NCI-H1436 (cell line): Measurements from ENCODE around the gene ANXA10.
"Not testable (repeated sequence)": the region's sequence is repeated elsewhere in the genome, so short reads cannot be mapped to it uniquely, and the experiment has no call there.

ENCODE experiments used
- DNase-seq: peaks from one replicate; lab custom pipeline; 2025; lab: John Stamatoyannopoulos, UW

The ANXA10 gene, protein sequence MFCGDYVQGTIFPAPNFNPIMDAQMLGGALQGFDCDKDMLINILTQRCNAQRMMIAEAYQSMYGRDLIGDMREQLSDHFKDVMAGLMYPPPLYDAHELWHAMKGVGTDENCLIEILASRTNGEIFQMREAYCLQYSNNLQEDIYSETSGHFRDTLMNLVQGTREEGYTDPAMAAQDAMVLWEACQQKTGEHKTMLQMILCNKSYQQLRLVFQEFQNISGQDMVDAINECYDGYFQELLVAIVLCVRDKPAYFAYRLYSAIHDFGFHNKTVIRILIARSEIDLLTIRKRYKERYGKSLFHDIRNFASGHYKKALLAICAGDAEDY

GRCh38 chr4:168092176-168092712 is at the start of gene ANXA10:
Gene ANXA10, plus strand, starts transcription at chr4:168092537. Its CDS starts 164 bp downstream, at chr4:168092701.
- no peak for DNase-seq

- peak; percentile 11 for DNase-seq
Observed at GRCh38 chr4:168045354-168045753, 47.0 kb upstream of the ANXA10 start.

GRCh38 chr4:168050002-168050401 is 42.3 kb upstream of the ANXA10 start:
- DNase-seq = no peak

- no peak for DNase-seq
Observed at GRCh38 chr4:168051526-168051925, 40.8 kb upstream of the ANXA10 start.

GRCh38 chr4:168057412-168057811 is 34.9 kb upstream of the ANXA10 start:
- DNase-seq = no peak

DNA sequence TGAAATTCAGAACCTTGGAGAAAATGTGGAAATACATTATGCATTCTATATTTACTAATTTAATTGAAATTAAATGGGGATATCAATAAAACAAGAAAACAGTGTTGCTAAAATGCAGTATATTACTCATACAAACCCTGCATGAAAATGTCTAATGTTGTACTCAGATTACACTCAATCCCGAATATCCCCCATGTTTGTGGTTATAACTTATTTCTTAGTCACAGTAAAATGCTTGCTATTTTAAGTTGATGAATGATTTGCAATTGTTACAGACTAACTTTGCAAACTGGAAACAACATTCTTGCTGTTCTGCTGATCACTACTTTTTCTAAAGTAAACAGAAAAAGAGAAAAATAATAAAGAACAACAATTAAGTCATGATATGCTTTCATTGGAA is 33.1 kb upstream of the ANXA10 start:
- DNase-seq = no peak

DNA sequence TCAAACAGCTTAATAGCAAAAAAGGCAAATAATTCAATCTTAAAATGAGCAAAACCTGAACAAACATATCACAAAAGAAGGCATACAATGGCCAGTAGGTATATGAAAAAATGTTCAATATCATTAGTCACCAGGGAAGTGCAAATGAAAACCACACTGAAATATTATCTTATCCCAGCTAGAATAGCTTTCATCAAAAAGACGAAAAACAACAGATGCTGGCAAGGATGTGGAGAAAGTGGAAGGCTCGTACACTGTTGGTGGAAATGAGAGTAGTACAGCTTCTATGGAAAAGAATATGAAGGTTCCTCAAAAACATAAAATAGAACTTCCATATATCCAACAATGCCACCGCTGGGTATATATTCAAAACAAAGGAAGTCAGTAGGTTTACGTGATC is 29.3 kb upstream of the ANXA10 start:
- no peak for DNase-seq

- no peak for DNase-seq
Observed at GRCh38 chr4:168070903-168071302, 21.4 kb upstream of the ANXA10 start.

GRCh38 chr4:168071304-168071703 is 21.0 kb upstream of the ANXA10 start:
- DNase-seq = no peak

DNA sequence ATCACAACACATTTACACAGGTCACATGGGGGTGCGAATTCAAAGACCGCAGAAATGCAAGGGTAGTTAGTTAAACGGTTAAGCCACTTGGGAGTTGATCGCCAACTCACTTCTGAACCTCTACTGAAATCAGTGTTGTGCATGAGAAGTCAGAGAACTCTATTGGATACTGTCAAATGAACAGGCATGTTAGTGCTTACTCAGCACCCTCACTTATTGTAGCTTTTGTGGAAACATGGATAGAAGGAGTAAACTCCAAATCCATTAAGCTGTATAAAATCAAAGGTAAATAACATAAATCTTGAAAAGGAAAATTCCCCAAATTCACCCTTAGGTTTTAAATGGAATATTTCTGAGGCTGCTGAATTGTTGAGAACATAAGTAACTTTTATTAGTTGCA is 17.5 kb upstream of the ANXA10 start:
- DNase-seq = no peak

GRCh38 chr4:168076989-168077725 is 15.2 kb upstream of the ANXA10 start:
- DNase-seq = peak; percentile 56

- no peak for DNase-seq
Observed at GRCh38 chr4:168077726-168078239, 14.6 kb upstream of the ANXA10 start.

- DNase-seq = no peak
Observed at GRCh38 chr4:168082379-168082778, 10.0 kb upstream of the ANXA10 start.

DNA sequence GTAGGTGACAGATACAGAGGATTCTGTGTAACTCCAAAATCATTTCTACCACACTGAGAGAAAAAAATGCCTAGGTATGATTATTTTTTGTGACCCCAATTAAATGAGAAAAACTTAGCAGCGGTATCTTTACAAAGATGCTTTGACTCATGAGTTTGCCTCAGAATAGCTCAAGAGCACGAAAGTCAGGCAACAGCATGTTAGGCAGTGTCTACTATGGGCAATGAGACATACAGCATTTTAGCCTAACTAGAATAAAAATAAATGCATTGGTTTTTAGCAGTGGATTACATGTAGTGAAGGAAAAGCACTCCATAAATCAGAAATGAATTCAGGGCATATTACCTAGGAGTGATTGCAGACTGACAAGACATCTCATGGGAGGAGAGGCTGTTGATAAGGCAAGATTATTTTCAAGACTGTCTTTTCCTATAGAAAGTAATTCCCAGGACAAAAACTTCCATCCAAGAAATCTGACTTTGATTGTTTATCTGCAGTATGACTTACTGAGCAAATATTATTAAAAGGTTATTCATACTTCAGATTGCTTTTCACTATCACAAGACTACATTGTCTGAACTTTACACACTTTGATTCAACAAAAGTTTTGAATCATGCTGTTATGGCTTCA is 3.6 kb downstream of the ANXA10 start:
- DNase-seq = no peak

GRCh38 chr4:168096407-168096784 is 4.1 kb downstream of the ANXA10 start:
- DNase-seq = no peak

DNA sequence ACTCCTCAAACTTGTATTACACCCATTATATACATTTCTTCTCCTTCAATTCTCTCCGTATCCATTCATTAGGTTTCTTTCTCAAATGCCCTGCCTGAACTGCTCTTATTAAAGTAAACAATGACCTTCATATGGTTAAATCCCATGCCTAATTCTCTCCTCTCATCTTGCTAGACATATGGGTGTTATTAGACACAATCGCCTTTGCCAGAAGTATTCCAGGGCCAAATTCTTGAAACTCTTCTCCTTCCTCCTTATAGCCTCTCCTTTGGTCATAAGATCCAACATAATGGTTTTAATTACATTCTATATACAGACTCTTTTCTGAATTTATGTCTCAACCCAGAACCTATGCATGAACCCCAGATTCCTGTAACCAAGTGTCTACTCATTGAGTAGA is 4.8 kb downstream of the ANXA10 start:
- DNase-seq = no peak

- DNase-seq = no peak
Observed at GRCh38 chr4:168098248-168098717, 5.9 kb downstream of the ANXA10 start.

DNA sequence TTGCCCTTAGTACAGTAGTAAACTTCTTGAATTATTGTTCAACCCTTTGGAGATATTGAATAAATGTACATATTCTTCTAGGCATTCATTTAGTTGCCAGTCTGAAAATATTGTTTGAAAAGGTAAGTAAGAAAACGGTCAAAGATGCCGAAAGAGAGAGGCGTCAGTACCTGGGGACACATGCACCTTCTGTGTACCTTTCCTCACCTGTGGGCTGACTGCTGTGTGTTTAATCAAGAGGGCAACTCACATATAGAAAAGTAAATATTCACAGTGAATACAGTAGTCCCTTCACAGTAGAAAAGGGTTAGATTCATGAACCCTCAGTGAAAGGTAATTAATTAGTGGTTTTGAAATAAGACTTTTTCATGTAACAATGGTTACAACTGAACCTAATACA is 6.9 kb downstream of the ANXA10 start:
- DNase-seq = no peak

DNA sequence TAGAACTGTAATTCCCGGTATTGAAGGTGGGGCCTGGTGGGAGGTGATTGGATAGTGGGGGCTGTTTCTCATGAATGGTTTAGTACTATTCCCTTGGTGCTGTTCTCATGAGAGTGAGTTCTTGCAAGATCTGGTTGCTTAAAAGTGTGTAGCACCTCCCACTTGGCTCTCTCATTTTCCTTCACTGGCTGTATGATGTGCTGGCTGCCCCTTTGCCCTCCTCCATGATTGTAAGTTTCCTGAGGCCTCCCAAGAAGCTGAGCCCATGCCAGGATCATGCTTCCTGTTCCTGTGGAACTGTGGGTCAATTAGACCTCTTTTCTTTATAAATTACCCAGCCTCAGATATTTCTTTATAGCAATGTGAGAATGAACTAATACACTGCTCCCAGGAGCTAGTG is 8.7 kb downstream of the ANXA10 start:
- no peak for DNase-seq

GRCh38 chr4:168102403-168102802 is 10.1 kb downstream of the ANXA10 start:
- no peak for DNase-seq

GRCh38 chr4:168109527-168109926 is 17.2 kb downstream of the ANXA10 start:
- no peak for DNase-seq

- not testable (repeated sequence) for DNase-seq
Observed at GRCh38 chr4:168113059-168113458, 20.7 kb downstream of the ANXA10 start.
